ENCODE measurements around the gene TAS2R38.
A peak's percentile ranks its signal among the peaks of the same experiment; 100 is the strongest.

The TAS2R38 gene

GRCh38 chr7:141975806-141976523 is 2.4 kb upstream of the TAS2R38 start:
- DNase-seq (ENCODE audit: low read depth) = peak; percentile 52

- DNase-seq (ENCODE audit: low read depth) = no peak
These were observed 1.3 kb upstream of the TAS2R38 start for GRCh38 chr7:141974831-141975230.

GRCh38 chr7:141960687-141961422 is 12.7 kb downstream of the TAS2R38 start:
- DNase-seq (ENCODE audit: low read depth) = no peak

GRCh38 chr7:141956084-141956483 is 17.5 kb downstream of the TAS2R38 start:
- DNase-seq (ENCODE audit: low read depth) = no peak

- no peak for DNase-seq (ENCODE audit: low read depth)
These were observed 19.2 kb downstream of the TAS2R38 start for GRCh38 chr7:141954334-141954733.

GRCh38 chr7:141952461-141952860 is 21.1 kb downstream of the TAS2R38 start:
- no peak for DNase-seq (ENCODE audit: low read depth)

- DNase-seq (ENCODE audit: low read depth) = no peak
These were observed 22.8 kb downstream of the TAS2R38 start for GRCh38 chr7:141950806-141951205.

GRCh38 chr7:141949911-141950310 is 23.7 kb downstream of the TAS2R38 start:
- DNase-seq (ENCODE audit: low read depth) = no peak

- DNase-seq (ENCODE audit: low read depth) = no peak
These were observed 24.1 kb downstream of the TAS2R38 start for GRCh38 chr7:141949451-141949850.

GRCh38 chr7:141949021-141949420 is 24.6 kb downstream of the TAS2R38 start:
- DNase-seq (ENCODE audit: low read depth) = no peak

- no peak for DNase-seq (ENCODE audit: low read depth)
These were observed 26.8 kb downstream of the TAS2R38 start, which contains the start of gene CLEC5A for GRCh38 chr7:141946796-141947195. Gene CLEC5A (minus strand): TSS chr7:141946974. CDS start chr7:141946292, 682 bp downstream.

- DNase-seq (ENCODE audit: low read depth) = no peak
These were observed 28.2 kb downstream of the TAS2R38 start for GRCh38 chr7:141945356-141945755.

GRCh38 chr7:141944811-141945210 is 28.8 kb downstream of the TAS2R38 start:
- DNase-seq (ENCODE audit: low read depth) = no peak

GRCh38 chr7:141943846-141944245 is 29.7 kb downstream of the TAS2R38 start:
- no peak for DNase-seq (ENCODE audit: low read depth)

- no peak for DNase-seq (ENCODE audit: low read depth)
These were observed 32.5 kb downstream of the TAS2R38 start for GRCh38 chr7:141941075-141941474.

GRCh38 chr7:141930211-141930610 is 43.4 kb downstream of the TAS2R38 start:
- no peak for DNase-seq (ENCODE audit: low read depth)

- no peak for DNase-seq (ENCODE audit: low read depth)
These were observed 44.8 kb downstream of the TAS2R38 start for GRCh38 chr7:141928845-141929195.

GRCh38 chr7:141928146-141928844 is 45.3 kb downstream of the TAS2R38 start:
- DNase-seq (ENCODE audit: low read depth) = no peak
